Retina (tissue), 1 donor: ENCODE results near the gene SLC35D2.

Experiments
- DNase-seq: peaks from one replicate; pipeline ENCODE4 v3.0.0-alpha.2; 2016

Gene SLC35D2

GRCh38 chr9:96304230-96304629 is 79.3 kb downstream of the SLC35D2 start:
- no peak for DNase-seq

GRCh38 chr9:96302021-96302420 is 81.5 kb downstream of the SLC35D2 start, which contains the start of gene HSD17B3:
Gene HSD17B3 (minus strand): TSS chr9:96302176. CDS start chr9:96302104, 72 bp downstream.
- no peak for DNase-seq

GRCh38 chr9:96299823-96300222 is 83.7 kb downstream of the SLC35D2 start:
- DNase-seq = no peak

GRCh38 chr9:96294159-96294545 is 89.4 kb downstream of the SLC35D2 start:
- no peak for DNase-seq

- peak; percentile 50 for DNase-seq
Observed at GRCh38 chr9:96293498-96294158, 89.9 kb downstream of the SLC35D2 start.

GRCh38 chr9:96289392-96289791 is 94.1 kb downstream of the SLC35D2 start:
- DNase-seq = no peak

GRCh38 chr9:96281641-96282040 is 101.9 kb downstream of the SLC35D2 start:
- no peak for DNase-seq

- no peak for DNase-seq
Observed at GRCh38 chr9:96279932-96280331, 103.6 kb downstream of the SLC35D2 start.

- DNase-seq = no peak
Observed at GRCh38 chr9:96274939-96275338, 108.6 kb downstream of the SLC35D2 start.
